IPS DF 4.7 (cell line): Measurements from ENCODE around the gene SPTLC2.

Experiments used
- DNase-seq: peaks from one replicate; pipeline ENCODE4 v3.0.0-alpha.2; 2013; ENCODE audit warnings: low spot score; ENCODE audit errors: extremely low read depth

Gene SPTLC2

GRCh38 chr14:77470224-77470870 is 146.1 kb downstream of the SPTLC2 start:
- no peak for DNase-seq

DNA sequence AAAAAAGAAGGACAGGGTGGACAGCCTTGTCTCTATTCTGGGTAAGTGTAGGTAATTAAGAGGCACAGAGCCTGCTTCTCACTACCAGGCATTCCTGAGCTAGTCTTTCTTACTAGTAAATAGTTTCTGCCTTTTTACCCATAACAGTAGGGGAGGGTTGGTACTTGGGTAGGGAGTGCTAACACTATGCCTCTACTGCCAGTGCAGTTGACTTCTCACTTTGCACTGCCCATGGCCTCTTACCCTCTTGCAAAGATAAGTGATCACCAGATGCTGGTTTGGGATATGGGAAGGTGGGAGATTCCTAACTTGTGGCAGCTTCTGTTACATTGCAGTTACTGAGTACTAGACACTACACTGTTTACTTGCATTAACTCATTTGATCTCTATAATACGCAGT is 146.9 kb downstream of the SPTLC2 start:
- DNase-seq = no peak

GRCh38 chr14:77469067-77469505 is 147.4 kb downstream of the SPTLC2 start:
- no peak for DNase-seq

DNA sequence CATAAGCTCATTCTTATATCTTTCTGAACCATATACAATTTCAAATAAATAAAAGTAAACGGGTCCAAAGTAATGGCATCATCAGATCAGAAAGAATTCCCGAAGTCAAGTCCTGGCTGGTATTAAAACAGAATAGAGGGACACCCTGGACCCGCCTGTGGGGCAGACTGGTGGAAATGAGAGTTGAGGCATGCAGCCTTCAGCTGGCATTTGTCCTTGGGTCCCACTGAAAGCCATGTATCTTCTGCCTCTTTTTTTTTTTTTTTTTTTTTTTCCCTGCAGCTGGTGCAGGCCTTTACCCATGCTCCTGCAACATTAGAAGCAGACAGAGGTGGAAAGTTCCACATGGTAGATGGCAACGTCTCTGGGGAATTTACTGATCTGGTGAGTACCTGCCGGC is 148.6 kb downstream of the SPTLC2 start:
- DNase-seq = no peak

DNA sequence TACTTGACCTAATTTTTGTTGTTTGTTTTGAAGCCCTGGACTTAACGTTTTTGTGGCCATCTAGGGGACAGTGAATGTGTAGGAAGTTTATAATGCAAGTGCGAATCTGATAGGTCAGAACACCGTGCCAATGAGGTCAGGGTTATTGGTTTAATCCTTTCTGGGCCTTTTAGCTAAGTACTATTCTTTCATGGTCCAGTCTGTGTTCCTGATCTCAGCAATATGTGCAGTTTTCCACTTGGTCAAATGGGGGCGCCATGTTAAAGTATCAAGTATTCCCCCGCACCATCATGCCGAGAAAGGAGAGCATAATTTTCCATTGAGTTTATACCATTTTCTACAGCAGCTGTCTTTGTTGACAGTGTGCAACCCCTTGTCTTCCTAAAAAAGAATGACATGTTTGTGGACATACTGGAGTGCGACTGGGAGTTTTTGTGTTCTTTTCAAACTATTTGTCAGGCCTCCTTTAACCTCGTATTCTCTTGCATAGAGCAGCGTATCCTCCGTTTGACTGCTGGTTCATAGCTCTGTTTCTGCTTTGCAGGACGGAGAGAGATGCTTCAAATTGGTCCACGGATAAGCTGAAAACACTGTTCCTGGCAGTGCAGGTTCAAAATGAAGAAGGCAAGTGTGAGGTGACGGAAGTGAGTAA is 157.2 kb downstream of the SPTLC2 start:
- DNase-seq = no peak

DNA sequence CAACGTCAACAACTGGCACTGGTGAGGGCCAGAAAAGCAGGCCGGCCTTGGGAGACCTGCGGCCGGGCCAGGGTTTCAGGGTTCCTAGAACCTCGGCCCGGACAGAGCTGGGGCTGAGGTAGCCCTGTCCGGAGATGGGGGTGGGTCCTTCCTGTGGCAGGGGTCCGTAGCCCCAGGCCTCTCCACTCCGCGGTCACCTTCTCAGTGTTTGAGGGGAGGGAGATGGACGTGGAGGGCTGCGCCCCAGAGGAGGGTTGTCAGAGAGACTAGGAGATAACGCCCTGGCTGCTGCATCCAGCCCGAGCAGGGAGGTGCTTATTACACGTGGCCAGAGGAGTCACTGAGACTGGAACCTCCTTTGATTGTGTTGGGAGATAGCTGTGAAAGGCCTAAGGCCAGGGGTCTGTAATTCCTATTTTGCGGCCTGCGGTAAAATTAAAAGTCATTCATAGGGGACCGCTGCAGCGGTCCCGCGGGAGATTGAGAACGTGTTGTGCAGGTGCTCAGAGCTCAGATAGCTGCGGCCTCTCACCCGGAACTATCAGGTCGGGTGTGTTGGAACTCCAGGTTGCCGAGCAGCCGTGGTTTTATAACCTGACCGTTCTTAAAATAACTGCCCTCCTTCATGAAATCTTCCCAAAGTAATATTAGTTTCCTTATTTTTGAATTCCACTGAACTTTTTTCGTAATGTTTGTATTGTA is 158.0 kb downstream of the SPTLC2 start:
- no peak for DNase-seq

- DNase-seq = peak; percentile 99
These were observed 158.8 kb downstream of the SPTLC2 start, which contains the start of the genes AHSA1 and VIPAS39 for GRCh38 chr14:77457522-77458248. Gene AHSA1 (plus strand): TSS chr14:77458093. CDS start chr14:77458190, 97 bp downstream. Gene VIPAS39 (minus strand): TSS chr14:77457601. CDS start chr14:77454102, 3,499 bp downstream.

GRCh38 chr14:77457115-77457521 is 159.3 kb downstream of the SPTLC2 start:
- no peak for DNase-seq
